Measurements from ENCODE around the gene SEMA3E. TPM values are rescaled to one million over a fixed set of nuclear protein-coding genes. Genes with fewer than 3 reads are reported as not detected.
A peak's percentile ranks its signal among the peaks of the same experiment; 100 is the strongest.

Gene SEMA3E
- under 1 TPM; 0.14 to 0.28 TPM for polyA plus RNA-seq

GRCh38 chr7:83648464-83649241 is at the start of gene SEMA3E:
Gene SEMA3E (minus strand): TSS chr7:83649139.
- no peaks in the 10 kb centered on the region for H3K36me3 ChIP-seq (ENCODE audit: control insufficient read depth in 2 of 2, insufficient read depth in 2 of 2, low read length in 1 of 2)
- H3K27me3 ChIP-seq (ENCODE audit: control insufficient read depth in 1 of 2, insufficient read depth in 2 of 2, low read length in 2 of 2) = no peaks in the 10 kb centered on the region
- WGBS, 2 donors = 3 to 4% methylated on average over 25 of the region's 25 CpGs
- H3K9me3 ChIP-seq (ENCODE audit: control insufficient read depth in 2 of 2, insufficient read depth in 1 of 2, low read depth in 1 of 2, low read length in 1 of 2) = no peaks in the 10 kb centered on the region
- H3K4me3 ChIP-seq (ENCODE audit: low read depth in 1 of 2, low read length in 2 of 2) = peak within 1 kb of the TSS; percentile 39 to 44
- peaks cover 0 to 2% of the 10 kb centered on the region in 2 donors for H3K4me1 ChIP-seq (ENCODE audit: control insufficient read depth in 2 of 2, insufficient read depth in 2 of 2, low read length in 1 of 2)
- H3K27ac ChIP-seq (ENCODE audit: low read depth in 2 of 2, low read length in 1 of 2) = no peak within 1 kb of the TSS

- Histone ChIP-seq H3K9me3 (ENCODE audit: control insufficient read depth in 2 of 2, insufficient read depth in 1 of 2, low read depth in 1 of 2, low read length in 1 of 2) (no peaks in the 10 kb centered on the region), H3K27ac (ENCODE audit: low read depth in 2 of 2, low read length in 1 of 2) (no peak overlapping the region), H3K4me3 (ENCODE audit: low read depth in 1 of 2, low read length in 2 of 2) (no peak overlapping the region), H3K27me3 (ENCODE audit: control insufficient read depth in 1 of 2, insufficient read depth in 2 of 2, low read length in 2 of 2) (no peaks in the 10 kb centered on the region), H3K36me3 (ENCODE audit: control insufficient read depth in 2 of 2, insufficient read depth in 2 of 2, low read length in 1 of 2) (no peaks in the 10 kb centered on the region), H3K4me1 (ENCODE audit: control insufficient read depth in 2 of 2, insufficient read depth in 2 of 2, low read length in 1 of 2) (no peaks in the 10 kb centered on the region)
- 69 to 70% methylated on average over 5 of the region's 5 CpGs for WGBS, 2 donors
Measured at GRCh38 chr7:83697804-83698530, 49.0 kb upstream of the SEMA3E start.

- 91% methylated on average over 2 of the region's 2 CpGs for WGBS, 2 donors
- Histone ChIP-seq H3K27ac (ENCODE audit: low read depth in 2 of 2, low read length in 1 of 2) (no peak overlapping the region), H3K9me3 (ENCODE audit: control insufficient read depth in 2 of 2, insufficient read depth in 1 of 2, low read depth in 1 of 2, low read length in 1 of 2) (no peaks in the 10 kb centered on the region), H3K4me3 (ENCODE audit: low read depth in 1 of 2, low read length in 2 of 2) (no peak overlapping the region), H3K27me3 (ENCODE audit: control insufficient read depth in 1 of 2, insufficient read depth in 2 of 2, low read length in 2 of 2) (no peaks in the 10 kb centered on the region), H3K36me3 (ENCODE audit: control insufficient read depth in 2 of 2, insufficient read depth in 2 of 2, low read length in 1 of 2) (no peaks in the 10 kb centered on the region), H3K4me1 (ENCODE audit: control insufficient read depth in 2 of 2, insufficient read depth in 2 of 2, low read length in 1 of 2) (no peaks in the 10 kb centered on the region)
Measured at GRCh38 chr7:83696101-83696500, 47.2 kb upstream of the SEMA3E start.

- Histone ChIP-seq H3K27me3 (ENCODE audit: control insufficient read depth in 1 of 2, insufficient read depth in 2 of 2, low read length in 2 of 2) (no peaks in the 10 kb centered on the region), H3K9me3 (ENCODE audit: control insufficient read depth in 2 of 2, insufficient read depth in 1 of 2, low read depth in 1 of 2, low read length in 1 of 2) (no peaks in the 10 kb centered on the region), H3K4me1 (ENCODE audit: control insufficient read depth in 2 of 2, insufficient read depth in 2 of 2, low read length in 1 of 2) (no peaks in the 10 kb centered on the region), H3K27ac (ENCODE audit: low read depth in 2 of 2, low read length in 1 of 2) (no peak overlapping the region), H3K4me3 (ENCODE audit: low read depth in 1 of 2, low read length in 2 of 2) (no peak overlapping the region), H3K36me3 (ENCODE audit: control insufficient read depth in 2 of 2, insufficient read depth in 2 of 2, low read length in 1 of 2) (no peaks in the 10 kb centered on the region)
- WGBS, 2 donors = 64 to 69% methylated on average over 3 of the region's 3 CpGs
Measured at GRCh38 chr7:83695128-83695960, 46.4 kb upstream of the SEMA3E start.

- WGBS, 2 donors = 74 to 81% methylated on average over 1 of the region's 1 CpG
- H3K9me3 ChIP-seq (ENCODE audit: control insufficient read depth in 2 of 2, insufficient read depth in 1 of 2, low read depth in 1 of 2, low read length in 1 of 2) = no peaks in the 10 kb centered on the region
- H3K36me3 ChIP-seq (ENCODE audit: control insufficient read depth in 2 of 2, insufficient read depth in 2 of 2, low read length in 1 of 2) = no peaks in the 10 kb centered on the region
- no peak overlapping the region for H3K4me3 ChIP-seq (ENCODE audit: low read depth in 1 of 2, low read length in 2 of 2)
- H3K4me1 ChIP-seq (ENCODE audit: control insufficient read depth in 2 of 2, insufficient read depth in 2 of 2, low read length in 1 of 2) = no peaks in the 10 kb centered on the region
- no peaks in the 10 kb centered on the region for H3K27me3 ChIP-seq (ENCODE audit: control insufficient read depth in 1 of 2, insufficient read depth in 2 of 2, low read length in 2 of 2)
- no peak overlapping the region for H3K27ac ChIP-seq (ENCODE audit: low read depth in 2 of 2, low read length in 1 of 2)
Measured at GRCh38 chr7:83693256-83693655, 44.3 kb upstream of the SEMA3E start.

GRCh38 chr7:83691095-83691494 is 42.2 kb upstream of the SEMA3E start:
- no peaks in the 10 kb centered on the region for H3K36me3 ChIP-seq (ENCODE audit: control insufficient read depth in 2 of 2, insufficient read depth in 2 of 2, low read length in 1 of 2)
- no peak overlapping the region for H3K4me3 ChIP-seq (ENCODE audit: low read depth in 1 of 2, low read length in 2 of 2)
- no peaks in the 10 kb centered on the region for H3K27me3 ChIP-seq (ENCODE audit: control insufficient read depth in 1 of 2, insufficient read depth in 2 of 2, low read length in 2 of 2)
- no peak overlapping the region for H3K27ac ChIP-seq (ENCODE audit: low read depth in 2 of 2, low read length in 1 of 2)
- 57 to 74% methylated on average over 4 of the region's 4 CpGs for WGBS, 2 donors
- H3K4me1 ChIP-seq (ENCODE audit: control insufficient read depth in 2 of 2, insufficient read depth in 2 of 2, low read length in 1 of 2) = no peaks in the 10 kb centered on the region
- H3K9me3 ChIP-seq (ENCODE audit: control insufficient read depth in 2 of 2, insufficient read depth in 1 of 2, low read depth in 1 of 2, low read length in 1 of 2) = no peaks in the 10 kb centered on the region

- Histone ChIP-seq H3K4me3 (ENCODE audit: low read depth in 1 of 2, low read length in 2 of 2) (no peak overlapping the region), H3K27me3 (ENCODE audit: control insufficient read depth in 1 of 2, insufficient read depth in 2 of 2, low read length in 2 of 2) (no peaks in the 10 kb centered on the region), H3K27ac (ENCODE audit: low read depth in 2 of 2, low read length in 1 of 2) (no peak overlapping the region), H3K36me3 (ENCODE audit: control insufficient read depth in 2 of 2, insufficient read depth in 2 of 2, low read length in 1 of 2) (no peaks in the 10 kb centered on the region), H3K4me1 (ENCODE audit: control insufficient read depth in 2 of 2, insufficient read depth in 2 of 2, low read length in 1 of 2) (no peaks in the 10 kb centered on the region), H3K9me3 (ENCODE audit: control insufficient read depth in 2 of 2, insufficient read depth in 1 of 2, low read depth in 1 of 2, low read length in 1 of 2) (no peaks in the 10 kb centered on the region)
- WGBS, 2 donors = 46 to 49% methylated on average over 1 of the region's 1 CpG
Measured at GRCh38 chr7:83689855-83690254, 40.9 kb upstream of the SEMA3E start.

- 70 to 75% methylated on average over 1 of the region's 1 CpG for WGBS, 2 donors
- no peaks in the 10 kb centered on the region for H3K9me3 ChIP-seq (ENCODE audit: control insufficient read depth in 2 of 2, insufficient read depth in 1 of 2, low read depth in 1 of 2, low read length in 1 of 2)
Measured at GRCh38 chr7:83686416-83686815, 37.5 kb upstream of the SEMA3E start.

GRCh38 chr7:83684928-83685327 is 36.0 kb upstream of the SEMA3E start:
- Histone ChIP-seq H3K27me3 (ENCODE audit: control insufficient read depth in 1 of 2, insufficient read depth in 2 of 2, low read length in 2 of 2) (no peaks in the 10 kb centered on the region), H3K36me3 (ENCODE audit: control insufficient read depth in 2 of 2, insufficient read depth in 2 of 2, low read length in 1 of 2) (no peaks in the 10 kb centered on the region), H3K9me3 (ENCODE audit: control insufficient read depth in 2 of 2, insufficient read depth in 1 of 2, low read depth in 1 of 2, low read length in 1 of 2) (no peaks in the 10 kb centered on the region), H3K4me1 (ENCODE audit: control insufficient read depth in 2 of 2, insufficient read depth in 2 of 2, low read length in 1 of 2) (no peaks in the 10 kb centered on the region), H3K4me3 (ENCODE audit: low read depth in 1 of 2, low read length in 2 of 2) (no peak overlapping the region), H3K27ac (ENCODE audit: low read depth in 2 of 2, low read length in 1 of 2) (no peak overlapping the region)
- WGBS, 2 donors = 67 to 72% methylated on average over 3 of the region's 3 CpGs

More at GRCh38 chr7:83686416-83686815, 37.5 kb upstream of the SEMA3E start:
- Histone ChIP-seq H3K4me3 (ENCODE audit: low read depth in 1 of 2, low read length in 2 of 2) (no peak overlapping the region), H3K27me3 (ENCODE audit: control insufficient read depth in 1 of 2, insufficient read depth in 2 of 2, low read length in 2 of 2) (no peaks in the 10 kb centered on the region), H3K36me3 (ENCODE audit: control insufficient read depth in 2 of 2, insufficient read depth in 2 of 2, low read length in 1 of 2) (no peaks in the 10 kb centered on the region), H3K4me1 (ENCODE audit: control insufficient read depth in 2 of 2, insufficient read depth in 2 of 2, low read length in 1 of 2) (no peaks in the 10 kb centered on the region), H3K27ac (ENCODE audit: low read depth in 2 of 2, low read length in 1 of 2) (no peak overlapping the region)
